ENCODE results near the gene CDCA8.

The CDCA8 gene

GRCh38 chr1:37692078-37692833 is at the start of gene CDCA8:
Gene CDCA8 (plus strand): TSS chr1:37692516. CDS start chr1:37692691, 175 bp downstream.
- Histone ChIP-seq H3K9me3 (ENCODE audit: control insufficient read depth, low read length) (no peaks in the 10 kb centered on the region), H3K9ac (ENCODE audit: low read length) (peak within 1 kb of the TSS; percentile 82), H3K4me3 (ENCODE audit: low read length) (peak within 1 kb of the TSS; percentile 81), H3K36me3 (ENCODE audit: control insufficient read depth, insufficient read depth, low read length) (no peaks in the 10 kb centered on the region), H3K27me3 (ENCODE audit: control insufficient read depth, insufficient read depth, low read length) (no peaks in the 10 kb centered on the region), H3K4me1 (ENCODE audit: control insufficient read depth, insufficient read depth, low read length) (peaks cover 34% of the 10 kb centered on the region)

GRCh38 chr1:37647281-37647680 is 45.0 kb upstream of the CDCA8 start:
- Histone ChIP-seq H3K4me3 (ENCODE audit: low read length) (no peak overlapping the region), H3K4me1 (ENCODE audit: control insufficient read depth, insufficient read depth, low read length) (no peaks in the 10 kb centered on the region), H3K27me3 (ENCODE audit: control insufficient read depth, insufficient read depth, low read length) (peaks cover 2% of the 10 kb centered on the region), H3K9ac (ENCODE audit: low read length) (no peak overlapping the region), H3K36me3 (ENCODE audit: control insufficient read depth, insufficient read depth, low read length) (no peaks in the 10 kb centered on the region), H3K9me3 (ENCODE audit: control insufficient read depth, low read length) (no peaks in the 10 kb centered on the region)

- Histone ChIP-seq H3K4me3 (ENCODE audit: low read length) (no peak overlapping the region), H3K4me1 (ENCODE audit: control insufficient read depth, insufficient read depth, low read length) (no peaks in the 10 kb centered on the region), H3K9me3 (ENCODE audit: control insufficient read depth, low read length) (no peaks in the 10 kb centered on the region), H3K27me3 (ENCODE audit: control insufficient read depth, insufficient read depth, low read length) (no peaks in the 10 kb centered on the region), H3K9ac (ENCODE audit: low read length) (no peak overlapping the region), H3K36me3 (ENCODE audit: control insufficient read depth, insufficient read depth, low read length) (no peaks in the 10 kb centered on the region)
Measured at GRCh38 chr1:37650173-37650572, 42.1 kb upstream of the CDCA8 start.

GRCh38 chr1:37650721-37651120 is 41.6 kb upstream of the CDCA8 start:
- no peaks in the 10 kb centered on the region for H3K27me3 ChIP-seq (ENCODE audit: control insufficient read depth, insufficient read depth, low read length)
- H3K4me1 ChIP-seq (ENCODE audit: control insufficient read depth, insufficient read depth, low read length), result no peaks in the 10 kb centered on the region
- H3K9ac ChIP-seq (ENCODE audit: low read length), result no peak overlapping the region
- no peaks in the 10 kb centered on the region for H3K9me3 ChIP-seq (ENCODE audit: control insufficient read depth, low read length)
- H3K4me3 ChIP-seq (ENCODE audit: low read length), result no peak overlapping the region
- no peaks in the 10 kb centered on the region for H3K36me3 ChIP-seq (ENCODE audit: control insufficient read depth, insufficient read depth, low read length)

GRCh38 chr1:37651803-37652202 is 40.5 kb upstream of the CDCA8 start:
- Histone ChIP-seq H3K27me3 (ENCODE audit: control insufficient read depth, insufficient read depth, low read length) (peaks cover 1% of the 10 kb centered on the region), H3K36me3 (ENCODE audit: control insufficient read depth, insufficient read depth, low read length) (no peaks in the 10 kb centered on the region), H3K4me3 (ENCODE audit: low read length) (no peak overlapping the region), H3K9ac (ENCODE audit: low read length) (no peak overlapping the region), H3K9me3 (ENCODE audit: control insufficient read depth, low read length) (no peaks in the 10 kb centered on the region), H3K4me1 (ENCODE audit: control insufficient read depth, insufficient read depth, low read length) (no peaks in the 10 kb centered on the region)

GRCh38 chr1:37652976-37653375 is 39.3 kb upstream of the CDCA8 start:
- Histone ChIP-seq H3K36me3 (ENCODE audit: control insufficient read depth, insufficient read depth, low read length) (no peaks in the 10 kb centered on the region), H3K9me3 (ENCODE audit: control insufficient read depth, low read length) (no peaks in the 10 kb centered on the region), H3K4me1 (ENCODE audit: control insufficient read depth, insufficient read depth, low read length) (no peaks in the 10 kb centered on the region), H3K9ac (ENCODE audit: low read length) (no peak overlapping the region), H3K27me3 (ENCODE audit: control insufficient read depth, insufficient read depth, low read length) (peaks cover 6% of the 10 kb centered on the region), H3K4me3 (ENCODE audit: low read length) (no peak overlapping the region)

- peaks cover 9% of the 10 kb centered on the region for H3K27me3 ChIP-seq (ENCODE audit: control insufficient read depth, insufficient read depth, low read length)
- H3K4me3 ChIP-seq (ENCODE audit: low read length), result no peak overlapping the region
Measured at GRCh38 chr1:37653906-37654305, 38.4 kb upstream of the CDCA8 start.

GRCh38 chr1:37655274-37655673 is 37.0 kb upstream of the CDCA8 start:
- Histone ChIP-seq H3K36me3 (ENCODE audit: control insufficient read depth, insufficient read depth, low read length) (no peaks in the 10 kb centered on the region), H3K4me3 (ENCODE audit: low read length) (no peak overlapping the region), H3K9ac (ENCODE audit: low read length) (no peak overlapping the region), H3K9me3 (ENCODE audit: control insufficient read depth, low read length) (no peaks in the 10 kb centered on the region), H3K27me3 (ENCODE audit: control insufficient read depth, insufficient read depth, low read length) (peaks cover 12% of the 10 kb centered on the region), H3K4me1 (ENCODE audit: control insufficient read depth, insufficient read depth, low read length) (no peaks in the 10 kb centered on the region)

More at GRCh38 chr1:37653906-37654305, 38.4 kb upstream of the CDCA8 start:
- Histone ChIP-seq H3K36me3 (ENCODE audit: control insufficient read depth, insufficient read depth, low read length) (no peaks in the 10 kb centered on the region), H3K9me3 (ENCODE audit: control insufficient read depth, low read length) (no peaks in the 10 kb centered on the region), H3K4me1 (ENCODE audit: control insufficient read depth, insufficient read depth, low read length) (no peaks in the 10 kb centered on the region), H3K9ac (ENCODE audit: low read length) (no peak overlapping the region)

- no peaks in the 10 kb centered on the region for H3K9me3 ChIP-seq (ENCODE audit: control insufficient read depth, low read length)
- H3K27me3 ChIP-seq (ENCODE audit: control insufficient read depth, insufficient read depth, low read length), result peaks cover 18% of the 10 kb centered on the region
- no peaks in the 10 kb centered on the region for H3K4me1 ChIP-seq (ENCODE audit: control insufficient read depth, insufficient read depth, low read length)
- no peak overlapping the region for H3K4me3 ChIP-seq (ENCODE audit: low read length)
- no peaks in the 10 kb centered on the region for H3K36me3 ChIP-seq (ENCODE audit: control insufficient read depth, insufficient read depth, low read length)
- H3K9ac ChIP-seq (ENCODE audit: low read length), result no peak overlapping the region
Measured at GRCh38 chr1:37656026-37656425, 36.3 kb upstream of the CDCA8 start.

- Histone ChIP-seq H3K36me3 (ENCODE audit: control insufficient read depth, insufficient read depth, low read length) (no peaks in the 10 kb centered on the region), H3K27me3 (ENCODE audit: control insufficient read depth, insufficient read depth, low read length) (peaks cover 24% of the 10 kb centered on the region), H3K4me3 (ENCODE audit: low read length) (no peak overlapping the region), H3K4me1 (ENCODE audit: control insufficient read depth, insufficient read depth, low read length) (no peaks in the 10 kb centered on the region), H3K9me3 (ENCODE audit: control insufficient read depth, low read length) (no peaks in the 10 kb centered on the region), H3K9ac (ENCODE audit: low read length) (no peak overlapping the region)
Measured at GRCh38 chr1:37656881-37657280, 35.4 kb upstream of the CDCA8 start.

- Histone ChIP-seq H3K36me3 (ENCODE audit: control insufficient read depth, insufficient read depth, low read length) (no peaks in the 10 kb centered on the region), H3K27me3 (ENCODE audit: control insufficient read depth, insufficient read depth, low read length) (peaks cover 24% of the 10 kb centered on the region), H3K9me3 (ENCODE audit: control insufficient read depth, low read length) (no peaks in the 10 kb centered on the region), H3K4me1 (ENCODE audit: control insufficient read depth, insufficient read depth, low read length) (no peaks in the 10 kb centered on the region), H3K4me3 (ENCODE audit: low read length) (no peak overlapping the region), H3K9ac (ENCODE audit: low read length) (no peak overlapping the region)
Measured at GRCh38 chr1:37657620-37658412, 34.5 kb upstream of the CDCA8 start.

GRCh38 chr1:37658486-37658885 is 33.8 kb upstream of the CDCA8 start:
- Histone ChIP-seq H3K4me3 (ENCODE audit: low read length) (no peak overlapping the region), H3K36me3 (ENCODE audit: control insufficient read depth, insufficient read depth, low read length) (no peaks in the 10 kb centered on the region), H3K27me3 (ENCODE audit: control insufficient read depth, insufficient read depth, low read length) (peaks cover 24% of the 10 kb centered on the region), H3K9me3 (ENCODE audit: control insufficient read depth, low read length) (no peaks in the 10 kb centered on the region), H3K9ac (ENCODE audit: low read length) (no peak overlapping the region), H3K4me1 (ENCODE audit: control insufficient read depth, insufficient read depth, low read length) (no peaks in the 10 kb centered on the region)

Data from mucosa of stomach (tissue), 1 donor.